GM21390 (cell line): ENCODE results near the gene SLC35B1.
A peak's percentile ranks its signal among the peaks of the same experiment; 100 is the strongest.

Source experiments
- ATAC-seq: cut with Tn5 transposase; IDR thresholded peaks from one replicate; pipeline ENCODE4 v1.9.1; 2021; ENCODE audit not compliant: unreplicated experiment

SLC35B1 gene

DNA sequence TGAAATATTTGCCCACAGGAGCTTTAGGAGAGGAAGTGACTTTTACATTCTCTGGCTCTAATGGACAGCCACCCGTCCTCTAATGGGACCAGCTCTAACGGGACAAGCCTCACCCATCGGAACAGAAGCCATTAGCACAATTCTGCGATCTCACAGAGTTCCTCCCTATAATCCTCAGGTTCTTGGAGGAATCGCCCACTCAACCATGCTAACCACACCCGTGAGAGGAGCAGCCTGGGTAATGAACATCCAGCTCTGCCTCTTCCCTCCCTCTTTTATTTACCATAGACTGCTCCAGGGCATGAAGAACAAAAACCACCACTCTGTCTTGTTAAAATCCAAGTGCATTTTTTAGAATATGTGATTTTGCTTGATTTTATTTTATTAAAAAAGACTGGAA lies 6.8 kb downstream of the SLC35B1 start:
- ATAC-seq, result no peak

DNA sequence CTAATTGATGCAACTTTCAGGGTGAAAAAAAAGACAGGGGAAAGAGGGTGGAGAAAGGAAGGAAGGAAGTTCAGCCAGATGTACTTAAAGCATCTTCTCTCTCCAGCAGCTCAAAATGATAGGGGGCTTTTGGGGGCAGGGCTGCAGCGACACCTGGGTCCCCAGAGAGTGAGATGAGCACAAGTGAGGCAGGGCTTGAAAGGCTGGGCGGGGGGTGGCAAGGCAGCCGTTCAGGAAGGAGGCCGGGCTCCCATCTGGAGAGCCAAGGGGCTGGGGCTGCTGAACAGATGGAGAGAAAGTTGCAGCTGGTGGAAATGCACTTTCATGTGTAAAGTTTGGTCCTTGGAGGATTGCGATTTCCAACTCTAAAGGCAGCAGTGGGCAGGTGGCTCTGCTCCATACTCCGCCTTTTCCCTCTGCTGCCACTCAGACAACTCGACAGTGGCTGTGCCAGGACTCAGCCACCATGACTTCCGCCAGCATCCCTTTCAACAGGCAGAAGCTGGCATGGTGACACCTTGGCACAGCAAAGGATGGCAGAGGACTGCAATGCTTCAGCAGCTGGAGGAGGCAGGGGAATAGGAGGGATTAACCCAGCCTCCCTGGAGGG lies 7.7 kb downstream of the SLC35B1 start:
- no peak for ATAC-seq

- no peak for ATAC-seq
Observed at GRCh38 chr17:49698005-49698404, 9.8 kb downstream of the SLC35B1 start.

- no peak for ATAC-seq
Observed at GRCh38 chr17:49696233-49696761, 11.5 kb downstream of the SLC35B1 start.

GRCh38 chr17:49695698-49696232 lies 12.0 kb downstream of the SLC35B1 start:
- no peak for ATAC-seq

- no peak for ATAC-seq
Observed at GRCh38 chr17:49694847-49695697, 12.7 kb downstream of the SLC35B1 start.

DNA sequence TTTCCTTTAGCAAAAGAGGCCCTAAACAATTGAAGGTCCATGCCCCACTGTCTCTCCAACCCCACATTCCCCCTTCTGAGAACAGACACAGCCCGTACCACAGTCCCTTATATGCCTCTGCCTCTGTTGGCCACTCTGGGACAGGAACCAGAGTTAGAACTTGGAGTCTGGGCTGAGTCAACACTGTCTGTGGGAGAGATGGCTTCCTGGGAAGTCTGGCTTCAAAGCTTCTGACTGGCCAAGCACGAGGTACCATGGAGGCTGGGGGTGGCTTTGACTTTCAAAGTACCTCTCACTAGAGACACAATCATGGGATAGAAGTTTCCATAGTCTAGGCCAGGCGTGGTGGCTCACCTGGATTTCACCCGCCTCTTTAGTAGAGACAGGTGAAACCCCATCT lies 15.0 kb downstream of the SLC35B1 start:
- ATAC-seq, result no peak

DNA sequence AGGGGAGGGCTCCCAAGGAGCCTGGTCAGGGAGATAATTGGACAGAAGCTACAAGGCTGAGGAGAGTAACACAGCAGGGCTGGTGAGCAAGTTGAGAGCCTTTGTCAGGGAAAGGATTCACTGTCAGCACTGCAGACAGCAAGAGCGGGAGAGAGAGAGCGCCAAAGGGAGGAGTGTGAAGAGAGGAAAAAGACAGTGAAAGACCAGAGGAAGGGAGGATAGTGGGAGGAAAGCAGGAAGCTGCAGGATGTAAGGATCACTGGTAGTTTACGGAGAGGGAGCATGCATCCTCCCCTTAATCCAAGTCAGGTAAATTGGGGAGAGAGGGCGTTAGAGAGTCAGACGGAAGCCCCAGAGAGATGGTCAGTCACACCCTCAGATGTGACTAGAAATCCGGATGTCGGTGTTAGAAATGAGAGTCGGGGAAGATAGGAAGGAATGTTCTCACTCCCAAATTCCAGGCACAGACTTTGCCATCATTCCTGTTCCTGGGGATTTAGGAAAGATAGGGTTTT lies 16.0 kb downstream of the SLC35B1 start:
- ATAC-seq, result no peak

- ATAC-seq, result no peak
Observed at GRCh38 chr17:49691086-49691676, 16.6 kb downstream of the SLC35B1 start.

DNA sequence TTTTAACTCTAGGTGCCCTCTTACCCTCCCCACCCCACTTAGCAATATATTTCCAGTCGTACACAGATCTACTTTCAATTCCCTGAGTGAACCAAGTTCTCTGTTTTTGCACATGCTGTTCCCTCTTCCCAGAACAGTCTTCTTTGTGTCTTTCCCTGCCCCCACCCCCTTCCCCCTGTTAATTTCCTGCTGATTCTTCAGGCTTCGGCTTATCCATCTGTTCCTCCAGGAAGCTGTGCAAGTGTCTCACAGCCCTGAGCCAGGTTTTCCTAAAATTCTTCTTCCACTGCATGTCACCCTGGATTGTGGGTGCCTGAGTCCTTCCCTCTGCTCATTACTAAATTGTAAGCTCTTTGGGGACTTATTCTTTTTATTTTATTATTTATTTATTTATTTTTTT lies 17.5 kb downstream of the SLC35B1 start:
- no peak for ATAC-seq

DNA sequence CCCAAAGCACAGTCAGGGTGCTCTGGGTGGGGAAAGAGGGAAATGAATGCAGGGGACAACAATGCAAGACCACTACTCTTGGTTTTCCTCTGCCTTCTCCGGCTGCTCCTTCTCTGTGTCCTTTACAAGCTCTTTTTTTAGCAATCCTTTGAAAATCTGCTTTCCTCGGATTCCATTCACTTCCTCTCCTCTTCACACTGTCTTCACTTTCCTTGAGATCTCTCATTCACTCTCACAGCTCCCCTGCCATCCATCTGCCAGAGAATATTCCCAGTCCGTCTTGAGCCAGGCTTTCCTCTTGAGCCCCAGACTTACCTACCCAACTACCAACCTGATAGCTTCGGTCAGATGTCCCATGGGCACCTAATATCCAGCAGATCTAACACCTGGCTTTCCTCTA lies 18.9 kb downstream of the SLC35B1 start:
- ATAC-seq, result no peak

DNA sequence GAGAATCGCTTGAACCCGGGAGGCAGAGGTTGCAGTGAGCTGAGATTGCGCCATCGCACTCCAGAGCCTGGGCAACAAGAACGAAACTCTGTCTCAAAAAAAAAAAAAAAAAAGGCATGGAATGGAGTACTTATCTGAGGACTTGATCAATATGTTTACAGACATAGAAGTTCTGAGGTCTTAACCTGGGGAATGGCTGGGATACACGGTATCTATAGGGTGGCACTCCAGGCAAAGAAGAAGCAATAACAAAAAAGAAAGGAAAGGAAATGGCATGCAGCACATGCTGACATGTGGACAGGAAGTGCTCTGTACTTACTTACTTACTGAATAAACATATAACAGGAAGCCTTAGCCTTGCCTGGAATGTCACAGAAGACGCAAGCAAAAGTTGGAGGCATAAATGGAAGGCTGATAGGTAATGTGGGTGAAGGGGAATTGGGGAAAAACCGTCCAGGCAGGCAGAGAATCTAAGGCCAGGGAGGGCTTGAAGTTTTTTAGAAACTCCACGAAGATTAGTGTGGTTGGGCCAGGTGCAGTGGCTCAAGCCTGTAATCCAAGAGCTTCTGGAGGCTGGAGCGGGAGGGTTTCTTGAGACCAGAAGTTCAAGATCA lies 19.8 kb downstream of the SLC35B1 start:
- ATAC-seq, result no peak

- ATAC-seq, result no peak
Observed at GRCh38 chr17:49681106-49681979, 26.4 kb downstream of the SLC35B1 start.

DNA sequence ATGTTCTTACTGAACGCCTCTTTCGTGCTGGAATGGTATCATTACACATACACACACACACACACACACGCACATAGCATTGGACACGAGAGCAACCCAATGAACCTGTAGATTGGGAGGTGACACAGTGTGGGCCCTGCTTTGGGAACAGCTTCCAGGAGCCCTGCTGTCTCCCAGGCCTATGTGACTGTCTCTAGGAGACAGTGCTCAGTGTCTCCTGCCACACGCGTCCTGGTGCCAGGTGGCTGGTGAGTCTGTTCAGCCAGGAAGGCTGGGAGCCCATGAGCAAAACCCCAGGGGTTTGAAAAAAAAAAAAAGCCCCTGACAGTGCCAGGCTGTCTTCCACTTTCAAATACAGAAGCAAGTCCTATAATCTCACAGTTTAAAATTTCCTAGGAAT lies 27.4 kb downstream of the SLC35B1 start:
- no peak for ATAC-seq

GRCh38 chr17:49677933-49678847 lies 29.6 kb downstream of the SLC35B1 start, which contains the start of gene SPOP:
Gene SPOP, minus strand, starts transcription at chr17:49678097. Its CDS starts 55,287 bp downstream, at chr17:49622810.
- peak; percentile 58 for ATAC-seq

GRCh38 chr17:49677134-49677932 lies 30.4 kb downstream of the SLC35B1 start:
- ATAC-seq, result peak; percentile 35

DNA sequence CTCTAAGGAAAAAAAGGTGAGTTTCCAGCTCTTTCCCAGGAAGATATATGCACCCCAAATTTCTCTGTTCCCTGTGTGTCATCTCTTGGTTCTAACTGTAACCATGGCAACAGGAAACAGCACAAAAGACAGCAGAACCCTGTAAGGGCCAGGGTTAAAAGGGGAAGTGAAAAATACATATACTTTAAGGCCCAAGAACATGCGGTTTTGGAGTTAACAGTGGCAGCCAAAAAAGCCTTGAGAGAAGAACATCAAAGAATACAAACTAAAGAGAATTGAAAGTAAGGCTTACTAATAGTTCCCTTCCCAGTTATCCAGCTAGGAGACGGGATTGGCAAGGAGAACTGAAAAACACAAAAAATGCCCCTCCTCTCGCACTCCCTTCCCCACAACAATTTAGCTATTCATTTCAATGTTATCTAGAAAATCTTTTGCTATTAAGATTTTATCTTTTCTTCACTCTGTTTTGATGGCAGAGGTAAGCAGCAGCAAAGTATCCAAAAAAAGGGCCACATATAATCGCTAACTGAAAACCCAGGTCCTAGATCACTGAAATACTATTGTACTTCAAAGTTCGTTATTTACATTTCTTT lies 31.4 kb downstream of the SLC35B1 start:
- ATAC-seq, result peak; percentile 64

DNA sequence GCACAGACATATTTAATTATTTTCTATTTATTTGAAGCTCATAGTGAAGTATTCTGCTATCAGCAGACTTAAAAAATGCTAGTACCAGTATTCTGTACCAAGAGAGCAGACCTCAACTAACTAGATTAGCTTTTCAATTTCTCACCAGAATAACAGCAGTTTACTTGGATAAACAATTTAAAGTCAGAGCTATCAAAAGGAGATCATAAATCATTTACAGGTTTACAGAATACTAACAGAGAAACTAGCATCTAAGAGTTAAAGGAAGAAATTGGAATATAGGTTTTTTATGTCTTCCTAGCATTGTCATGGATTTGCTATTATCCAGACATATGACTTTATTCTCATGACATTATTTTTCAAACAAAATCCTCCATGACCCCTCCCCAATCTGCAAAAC lies 33.3 kb downstream of the SLC35B1 start:
- no peak for ATAC-seq
